Parathyroid adenoma (tissue), 2 donors: ENCODE data around the gene IQSEC3.

Source experiments
- H2AFZ ChIP-seq: fragments of 300-600 bp; sonication (generic); one replicate; pipeline ENCODE4 v1.7.0; 2017; ENCODE audit warnings: antibody characterized with exemption, mild to moderate bottlenecking
- H3K27ac ChIP-seq: fragments of 300-600 bp; sonication (generic); one replicate; pipeline ENCODE4 v1.7.0; 2017
- H3K27me3 ChIP-seq: fragments of 300-600 bp; sonication (generic); one replicate; pipeline ENCODE4 v1.7.0; 2017; ENCODE audit warnings: low read length; ENCODE audit not compliant: control insufficient read depth, insufficient read depth
- H3K36me3 ChIP-seq: fragments of 300-600 bp; sonication (generic); one replicate; pipeline ENCODE4 v1.7.0; 2017; ENCODE audit warnings: low read length; ENCODE audit not compliant: control insufficient read depth, insufficient read depth
- H3K4me1 ChIP-seq: fragments of 300-600 bp; sonication (generic); one replicate; pipeline ENCODE4 v1.7.0; 2017; ENCODE audit warnings: control low read depth
- H3K4me2 ChIP-seq: fragments of 300-600 bp; sonication (generic); one replicate; pipeline ENCODE4 v1.7.0; 2017; ENCODE audit warnings: low read length
- H3K4me3 ChIP-seq: fragments of 300-600 bp; sonication (generic); one replicate; pipeline ENCODE4 v1.7.0; 2017; ENCODE audit warnings: low read depth, low read length
- H3K79me2 ChIP-seq: fragments of 300-600 bp; sonication (generic); one replicate; pipeline ENCODE4 v1.7.0; 2017; ENCODE audit warnings: control low read depth
- H3K9ac ChIP-seq: fragments of 300-600 bp; sonication (generic); one replicate; pipeline ENCODE4 v1.7.0; 2017; ENCODE audit warnings: mild to moderate bottlenecking
- H3K9me3 ChIP-seq: fragments of 300-600 bp; sonication (generic); one replicate; pipeline ENCODE4 v1.7.0; 2017; ENCODE audit warnings: low read length; ENCODE audit not compliant: control insufficient read depth
- TF ChIP-seq, protein P1 (sequence below): fragments of 300-600 bp; sonication (generic); IDR thresholded peaks from one replicate; pipeline ENCODE4 v1.7.0; 2017; ENCODE audit warnings: antibody characterized with exemption, mild to moderate bottlenecking
- donor health status: primary hyperparathyroidism.

The IQSEC3 gene

GRCh38 chr12:87315-87714 lies 20.7 kb downstream of the IQSEC3 start:
- no peaks in the 10 kb centered on the region for H3K36me3 ChIP-seq
- no peak overlapping the region for H3K9ac ChIP-seq
- TF ChIP-seq, protein P1, sequence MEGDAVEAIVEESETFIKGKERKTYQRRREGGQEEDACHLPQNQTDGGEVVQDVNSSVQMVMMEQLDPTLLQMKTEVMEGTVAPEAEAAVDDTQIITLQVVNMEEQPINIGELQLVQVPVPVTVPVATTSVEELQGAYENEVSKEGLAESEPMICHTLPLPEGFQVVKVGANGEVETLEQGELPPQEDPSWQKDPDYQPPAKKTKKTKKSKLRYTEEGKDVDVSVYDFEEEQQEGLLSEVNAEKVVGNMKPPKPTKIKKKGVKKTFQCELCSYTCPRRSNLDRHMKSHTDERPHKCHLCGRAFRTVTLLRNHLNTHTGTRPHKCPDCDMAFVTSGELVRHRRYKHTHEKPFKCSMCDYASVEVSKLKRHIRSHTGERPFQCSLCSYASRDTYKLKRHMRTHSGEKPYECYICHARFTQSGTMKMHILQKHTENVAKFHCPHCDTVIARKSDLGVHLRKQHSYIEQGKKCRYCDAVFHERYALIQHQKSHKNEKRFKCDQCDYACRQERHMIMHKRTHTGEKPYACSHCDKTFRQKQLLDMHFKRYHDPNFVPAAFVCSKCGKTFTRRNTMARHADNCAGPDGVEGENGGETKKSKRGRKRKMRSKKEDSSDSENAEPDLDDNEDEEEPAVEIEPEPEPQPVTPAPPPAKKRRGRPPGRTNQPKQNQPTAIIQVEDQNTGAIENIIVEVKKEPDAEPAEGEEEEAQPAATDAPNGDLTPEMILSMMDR: no peak
- H3K4me3 ChIP-seq: no peak overlapping the region
- no peak overlapping the region for H2AFZ ChIP-seq
- peaks cover 18% of the 10 kb centered on the region for H3K4me1 ChIP-seq
- no peak overlapping the region for H3K4me2 ChIP-seq
- H3K27me3 ChIP-seq: no peaks in the 10 kb centered on the region
- no peak overlapping the region for H3K27ac ChIP-seq
- peaks cover 42% of the 10 kb centered on the region for H3K79me2 ChIP-seq
- H3K9me3 ChIP-seq: no peaks in the 10 kb centered on the region

DNA sequence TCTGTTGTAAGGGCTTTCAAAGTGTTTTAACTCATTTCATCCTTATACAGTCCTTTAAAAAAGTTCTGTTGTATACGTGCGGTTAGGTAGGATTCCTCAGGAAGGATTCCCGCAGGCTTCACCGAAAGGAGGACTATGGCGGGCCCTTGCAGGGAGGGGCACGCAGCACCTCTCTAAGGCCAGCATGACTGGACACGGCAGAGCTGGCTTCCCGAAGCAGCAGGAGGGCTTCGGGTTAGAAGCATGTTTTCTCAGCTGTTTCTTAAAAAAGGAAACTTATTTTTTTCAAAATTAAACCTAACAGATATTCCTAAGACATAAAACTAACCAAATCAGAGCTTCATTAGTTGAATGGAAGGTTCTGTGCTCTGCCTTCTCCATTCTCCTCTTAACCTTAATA lies 21.3 kb downstream of the IQSEC3 start:
- no peak overlapping the region for H2AFZ ChIP-seq
- H3K27me3 ChIP-seq: no peaks in the 10 kb centered on the region
- no peak overlapping the region for H3K4me2 ChIP-seq
- no peak overlapping the region for H3K4me3 ChIP-seq
- no peak overlapping the region for H3K27ac ChIP-seq
- peaks cover 18% of the 10 kb centered on the region for H3K4me1 ChIP-seq
- H3K36me3 ChIP-seq: no peaks in the 10 kb centered on the region
- TF ChIP-seq, protein P1: no peak
- H3K79me2 ChIP-seq: peaks cover 42% of the 10 kb centered on the region
- H3K9ac ChIP-seq: no peak overlapping the region
- H3K9me3 ChIP-seq: no peaks in the 10 kb centered on the region

DNA sequence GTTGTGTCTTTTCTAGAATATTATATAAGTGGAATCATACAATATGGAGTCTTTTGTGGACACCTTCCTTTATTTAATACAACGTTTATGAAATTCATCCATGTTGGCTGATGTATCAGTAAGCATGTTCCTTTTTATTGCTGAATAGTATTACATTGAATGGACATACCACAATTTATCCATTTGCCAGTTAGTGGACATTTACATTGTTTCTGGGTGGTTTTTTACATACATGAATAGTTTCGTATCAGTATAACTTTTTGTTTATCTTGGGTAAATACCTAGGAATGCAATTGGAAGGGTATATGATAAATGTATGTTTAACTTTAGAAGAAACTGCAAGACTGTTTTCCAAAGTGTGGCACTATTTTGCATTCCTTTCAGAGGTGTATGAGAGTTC lies 23.1 kb downstream of the IQSEC3 start:
- no peaks in the 10 kb centered on the region for H3K27me3 ChIP-seq
- H2AFZ ChIP-seq: no peak overlapping the region
- no peaks in the 10 kb centered on the region for H3K36me3 ChIP-seq
- no peak overlapping the region for H3K4me3 ChIP-seq
- no peak overlapping the region for H3K9ac ChIP-seq
- no peak overlapping the region for H3K27ac ChIP-seq
- no peak overlapping the region for H3K4me2 ChIP-seq
- H3K79me2 ChIP-seq: peaks cover 41% of the 10 kb centered on the region
- no peaks in the 10 kb centered on the region for H3K9me3 ChIP-seq
- TF ChIP-seq, protein P1: no peak
- H3K4me1 ChIP-seq: peaks cover 24% of the 10 kb centered on the region

DNA sequence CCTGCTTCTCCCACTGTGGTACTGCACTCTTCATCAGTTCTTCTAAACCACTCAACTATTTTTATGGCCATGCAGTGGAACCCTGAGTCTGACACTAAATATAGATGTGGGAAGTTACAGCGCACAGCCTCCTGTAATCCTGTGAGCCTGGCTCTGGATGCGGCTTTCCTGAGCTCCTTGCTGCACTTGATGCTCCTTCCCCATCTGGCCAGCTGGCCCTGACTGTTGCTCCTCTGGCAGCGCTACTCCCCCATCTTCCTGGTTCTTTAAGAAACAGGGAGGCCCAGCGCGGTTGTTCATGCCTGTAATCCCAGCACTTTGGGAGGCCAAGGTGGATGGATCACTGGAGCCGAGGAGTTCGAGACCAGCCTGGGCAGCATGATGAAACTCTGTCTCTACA lies 24.6 kb downstream of the IQSEC3 start:
- Histone ChIP-seq H3K27me3 (no peaks in the 10 kb centered on the region), H2AFZ (no peak overlapping the region), H3K36me3 (no peaks in the 10 kb centered on the region), H3K9me3 (no peaks in the 10 kb centered on the region), H3K4me3 (no peak overlapping the region), H3K79me2 (peaks cover 38% of the 10 kb centered on the region), H3K9ac (no peak overlapping the region), H3K4me2 (no peak overlapping the region), H3K4me1 (peaks cover 12% of the 10 kb centered on the region), H3K27ac (no peak overlapping the region)
- TF ChIP-seq, protein P1: no peak

DNA sequence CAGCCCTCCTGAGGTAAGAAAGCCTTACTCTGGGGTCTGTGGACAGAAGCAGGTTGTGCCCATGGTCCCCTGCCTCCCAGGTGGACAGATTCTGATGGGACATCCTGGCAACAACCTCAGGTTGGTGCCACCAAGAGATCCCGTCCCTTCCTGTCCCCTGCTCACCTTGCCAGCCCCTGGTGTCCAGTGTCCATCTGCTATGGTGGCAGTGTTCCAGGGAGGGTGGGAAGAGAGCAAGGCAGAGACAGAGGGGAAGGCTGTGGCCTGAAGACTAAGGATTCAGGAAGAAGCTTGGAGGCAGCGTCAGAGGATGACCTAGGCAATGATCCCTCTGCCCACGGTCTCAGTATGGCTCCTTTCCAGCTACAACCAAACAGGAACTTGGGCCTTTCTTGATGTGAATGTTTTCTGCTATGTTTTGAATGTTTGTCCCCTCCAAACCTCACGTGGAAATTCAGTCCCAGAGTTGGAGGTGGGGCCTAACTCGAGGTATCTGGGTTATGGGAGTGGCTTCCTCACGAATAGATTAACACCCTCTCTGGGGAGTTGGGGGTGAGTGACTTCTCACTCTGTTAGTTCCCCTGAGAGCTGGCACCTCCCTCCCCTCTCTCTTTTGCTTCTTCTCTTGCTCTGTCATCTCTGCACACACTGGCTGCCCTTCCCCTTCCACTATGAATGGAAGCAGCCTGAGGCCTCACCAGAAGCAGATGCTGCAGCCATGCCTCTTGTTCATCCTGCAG lies 26.9 kb downstream of the IQSEC3 start:
- Histone ChIP-seq H3K27ac (no peak overlapping the region), H3K27me3 (no peaks in the 10 kb centered on the region), H2AFZ (no peak overlapping the region), H3K79me2 (peaks cover 28% of the 10 kb centered on the region), H3K4me2 (no peak overlapping the region), H3K9me3 (no peaks in the 10 kb centered on the region), H3K4me3 (no peak overlapping the region), H3K4me1 (peaks cover 6% of the 10 kb centered on the region), H3K36me3 (no peaks in the 10 kb centered on the region), H3K9ac (no peak overlapping the region)
- TF ChIP-seq, protein P1: no peak
